Liver (tissue), 9 donors: ENCODE measurements around the gene XPNPEP3. TPM values are rescaled to one million over a fixed set of nuclear protein-coding genes. Genes with fewer than 3 reads are reported as not detected.

ENCODE experiments used
- DNase-seq: peaks from one replicate; pipeline ENCODE4 v3.0.0-alpha.2; 2017; ENCODE audit warnings: low spot score
- H3K27ac ChIP-seq, 2 donors: one replicate each; pipeline ENCODE4 v1.7.0; 2013; ENCODE audit warnings: inconsistent platforms in 2 of 2, low read length in 2 of 2, control low read depth in 1 of 2, low read depth in 1 of 2, mild to moderate bottlenecking in 1 of 2
- H3K27me3 ChIP-seq, 4 donors: one replicate each; pipeline versions ENCODE4 v1.6.1 to v1.7.0; 2013; ENCODE audit warnings: low read length in 3 of 4, inconsistent platforms in 1 of 4, mild to moderate bottlenecking in 1 of 4, moderate library complexity in 1 of 4; ENCODE audit not compliant: control insufficient read depth in 4 of 4, insufficient read depth in 4 of 4
- H3K36me3 ChIP-seq, 4 donors: one replicate each; pipeline versions ENCODE4 v1.6.1 to v1.7.0; 2013; ENCODE audit warnings: low read length in 3 of 4, mild to moderate bottlenecking in 3 of 4, low read depth in 1 of 4, moderate library complexity in 1 of 4; ENCODE audit not compliant: control insufficient read depth in 4 of 4, insufficient read depth in 3 of 4
- H3K4me1 ChIP-seq, 4 donors: one replicate each; pipeline versions ENCODE4 v1.6.1 to v1.7.0; 2013; ENCODE audit warnings: low read length in 3 of 4, mild to moderate bottlenecking in 3 of 4, moderate library complexity in 1 of 4; ENCODE audit not compliant: control insufficient read depth in 4 of 4, insufficient read depth in 4 of 4
- H3K4me3 ChIP-seq, 3 donors: one replicate each; pipeline versions ENCODE4 v1.6.1 to v1.7.0; 2013; ENCODE audit warnings: low read length in 3 of 3, control low read depth in 1 of 3, low read depth in 1 of 3, mild to moderate bottlenecking in 1 of 3
- H3K9ac ChIP-seq, 2 donors: one replicate each; pipeline ENCODE4 v1.7.0; 2013; ENCODE audit warnings: low read length in 2 of 2, mild to moderate bottlenecking in 2 of 2, moderate library complexity in 2 of 2, control low read depth in 1 of 2, low read depth in 1 of 2
- H3K9me3 ChIP-seq, 4 donors: one replicate each; pipeline versions ENCODE4 v1.6.1 to v1.7.0; 2013; ENCODE audit warnings: low read length in 3 of 4; ENCODE audit not compliant: control insufficient read depth in 4 of 4
- ATF3 ChIP-seq: IDR thresholded peaks from 2 replicates; pipeline ENCODE4 v1.6.1; 2016; ENCODE audit warnings: antibody characterized with exemption
- CTCF ChIP-seq: fragments of 150-350 bp; IDR thresholded peaks from 2 replicates; pipeline ENCODE4 v1.5.1; 2017; ENCODE audit warnings: improper control_type of control experiment, low read depth, low read length; ENCODE audit not compliant: missing input control
- EGR1 ChIP-seq, 2 donors: IDR thresholded peaks; 2 replicates each; pipeline ENCODE4 v1.6.1; 2016 to 2018; ENCODE audit warnings: antibody characterized with exemption in 2 of 2, low read depth in 2 of 2
- FOXA1 ChIP-seq: IDR thresholded peaks from 2 replicates; pipeline ENCODE4 v1.6.1; 2016; ENCODE audit warnings: antibody characterized with exemption
- FOXA2 ChIP-seq: IDR thresholded peaks from 2 replicates; pipeline ENCODE4 v1.6.1; 2016; ENCODE audit warnings: antibody characterized with exemption
- GABPA ChIP-seq, 2 donors: IDR thresholded peaks in 1 of 2; conservative IDR thresholded peaks in 1 of 2; 2 replicates each; pipeline ENCODE4 v1.6.1; 2016; ENCODE audit warnings: antibody characterized with exemption in 2 of 2, mild to moderate bottlenecking in 1 of 2, moderate library complexity in 1 of 2
- HNF4A ChIP-seq, 2 donors: conservative IDR thresholded peaks; 2 replicates each; pipeline ENCODE4 v1.6.1; 2016; ENCODE audit warnings: antibody characterized with exemption in 2 of 2, mild to moderate bottlenecking in 2 of 2
- HNF4G ChIP-seq: IDR thresholded peaks from 2 replicates; pipeline ENCODE4 v1.6.1; 2016; ENCODE audit warnings: antibody characterized with exemption
- JUND ChIP-seq, 2 donors: IDR thresholded peaks; 2 replicates each; pipeline ENCODE4 v1.6.1; 2016; ENCODE audit warnings: antibody characterized with exemption in 2 of 2
- MAX ChIP-seq: IDR thresholded peaks from 2 replicates; pipeline ENCODE4 v1.6.1; 2016; ENCODE audit warnings: antibody characterized with exemption
- NR2F2 ChIP-seq: IDR thresholded peaks from 2 replicates; pipeline ENCODE4 v1.6.1; 2016; ENCODE audit warnings: antibody characterized with exemption
- RAD21 ChIP-seq, 2 donors: IDR thresholded peaks; 2 replicates each; pipeline ENCODE4 v1.6.1; 2016; ENCODE audit warnings: antibody characterized with exemption in 2 of 2, mild to moderate bottlenecking in 2 of 2
- REST ChIP-seq: IDR thresholded peaks from 2 replicates; pipeline ENCODE4 v1.6.1; 2016; ENCODE audit warnings: antibody characterized with exemption, mild to moderate bottlenecking
- RXRA ChIP-seq, 2 donors: IDR thresholded peaks; 2 replicates each; pipeline ENCODE4 v1.6.1; 2017 to 2018; ENCODE audit warnings: antibody characterized with exemption in 2 of 2, mild to moderate bottlenecking in 1 of 2
- SP1 ChIP-seq: IDR thresholded peaks from 2 replicates; pipeline ENCODE4 v1.6.1; 2018; ENCODE audit warnings: antibody characterized with exemption, mild to moderate bottlenecking
- TAF1 ChIP-seq: conservative IDR thresholded peaks from 2 replicates; pipeline ENCODE4 v1.6.1; 2016; ENCODE audit warnings: antibody characterized with exemption, mild to moderate bottlenecking
- YY1 ChIP-seq: IDR thresholded peaks from 2 replicates; pipeline ENCODE4 v1.6.1; 2016; ENCODE audit warnings: antibody characterized with exemption, mild to moderate bottlenecking
- ZBTB33 ChIP-seq: IDR thresholded peaks from 2 replicates; pipeline ENCODE4 v1.6.1; 2016; ENCODE audit warnings: antibody characterized with exemption
- WGBS: extraction: QIAGEN DNeasy Blood & Tissue Kit; methylation state at CpG from one replicate; pipeline ENCODE4 v1.1.7; 2013; 5-methylcytosine and 5-hydroxymethylcytosine counted together
- polyA plus RNA-seq, 2 donors: library from polyadenylated mRNA; stranded (reverse) in 1 of 2; unstranded in 1 of 2; fragments of 200-250 nt in 1 of 2; fragments of >200 nt in 1 of 2; fragmentation: Nextera tagmentation in 1 of 2; extraction: Ambion mirVana in 1 of 2; gene quantifications; one replicate each; pipeline versions ENCODE4 v1.2.1 to v1.2.3, GENCODE V29; 2013 to 2015
- total RNA-seq, 2 donors: library from RNA; depleted of rRNA; stranded (reverse); fragments of >200 nt; gene quantifications; one replicate each; pipeline ENCODE4 v1.2.3, GENCODE V29; 2014
- donor health status: healthy.
- donor health status: healthy.
- donor health status: healthy.
- donor health status: healthy.
- donor health status: healthy.

Gene XPNPEP3
- total RNA-seq (10 to 100 TPM; 10.1 to 16.4 TPM), polyA plus RNA-seq (1 to 10 TPM; 5.5 to 7.1 TPM)

GRCh38 chr22:40856513-40857308 lies at the start of gene XPNPEP3, which contains the start of gene ST13:
XPNPEP3 (plus strand) TSS chr22:40857148; CDS start chr22:40857182, 34 bp downstream.
ST13 (minus strand) TSS chr22:40856639; CDS start chr22:40856540, 99 bp downstream.
- H3K27me3 ChIP-seq = no peaks in the 10 kb centered on the region
- TF ChIP-seq REST = peak; percentile 64
- no peak for TF ChIP-seq FOXA2
- no peak for TF ChIP-seq TAF1
- peak; percentile 78 for TF ChIP-seq YY1
- TF ChIP-seq ATF3 = peak; percentile 28
- TF ChIP-seq EGR1 (IDR thresholded peaks at IDR 0.05; ENCODE audit: low read depth in 2 of 2) = no peak
- peak in 1 of 2 donors; percentile 9 for TF ChIP-seq RAD21 (IDR thresholded peaks at IDR 0.05)
- peak; percentile 52 for TF ChIP-seq FOXA1
- TF ChIP-seq CTCF = peak; percentile 13
- peak; percentile 20 for TF ChIP-seq NR2F2
- TF ChIP-seq HNF4G = no peak
- TF ChIP-seq MAX = peak; percentile 85
- TF ChIP-seq RXRA (IDR thresholded peaks at IDR 0.05) = peak; percentile 20 to 21
- peak; percentile 70 to 93 for TF ChIP-seq GABPA (IDR thresholded peaks at IDR 0.05 in 1 of 2, conservative IDR thresholded peaks at IDR 0.05 in 1 of 2)
- peak; percentile 76 for TF ChIP-seq SP1
- TF ChIP-seq JUND (IDR thresholded peaks at IDR 0.05) = peak in 1 of 2 donors; percentile 19
- peak; percentile 52 for TF ChIP-seq ZBTB33
- no peak for TF ChIP-seq HNF4A (conservative IDR thresholded peaks at IDR 0.05)
- peaks cover 0 to 3% (median 3%) of the 10 kb centered on the region in 4 donors for H3K36me3 ChIP-seq
- peak; percentile 98 for DNase-seq
- no peaks in the 10 kb centered on the region for H3K9me3 ChIP-seq
- H3K4me3 ChIP-seq = peak within 1 kb of the TSS; percentile 86 to 100 (median 95)
- peaks cover 18 to 52% (median 43%) of the 10 kb centered on the region in 4 donors for H3K4me1 ChIP-seq
- WGBS = under 1% methylated on average over 63 of the region's 63 CpGs
- H3K9ac ChIP-seq = peak within 1 kb of the TSS; percentile 97 to 99
- H3K27ac ChIP-seq = peak within 1 kb of the TSS; percentile 97 to 99
